ENCODE measurements around the gene SLC22A31. TPM values are rescaled to one million over a fixed set of nuclear protein-coding genes. Genes with fewer than 3 reads are reported as not detected.

Gene SLC22A31
- polyA plus RNA-seq, 1 of the 3 experiments (the other 2 are of a cell fraction): 0.07 TPM

DNA sequence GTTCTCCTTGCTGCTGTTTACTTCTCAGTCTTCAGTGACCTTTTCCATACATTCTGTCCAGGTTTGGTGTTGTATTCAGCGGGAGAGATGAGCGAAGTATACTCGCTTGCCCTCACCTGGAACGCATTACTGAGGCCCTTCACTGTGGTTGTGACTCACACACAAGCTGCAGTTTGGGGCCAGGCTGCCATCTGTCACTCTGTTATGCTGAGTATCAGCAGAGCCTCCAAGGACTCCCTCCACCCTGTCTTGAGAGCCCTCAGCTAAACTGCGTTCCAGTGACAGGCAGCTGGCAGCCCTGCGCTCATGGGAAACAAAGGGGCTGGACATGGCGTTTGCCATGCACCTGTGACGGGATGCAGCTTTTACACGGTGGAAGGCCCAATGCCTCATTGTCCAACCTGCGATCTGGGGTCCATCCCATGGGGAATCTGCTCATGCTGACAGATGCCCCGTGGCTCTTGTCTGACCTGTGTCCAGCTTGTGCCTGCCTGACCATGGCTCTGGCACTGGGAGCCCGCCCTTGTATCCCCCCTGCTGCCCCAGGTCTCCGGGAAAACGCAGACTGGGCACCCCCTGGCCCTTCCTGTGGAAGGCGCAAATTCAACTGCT lies 10.7 kb upstream of the SLC22A31 start:
- TF ChIP-seq SIN3A (IDR thresholded peaks at IDR 0.05; ENCODE audit: borderline replicate concordance, low read depth, low read length) (no peak), JUND (IDR thresholded peaks at IDR 0.05) (no peak), FOSL2 (IDR thresholded peaks at IDR 0.05; ENCODE audit: borderline replicate concordance, low read depth) (peak; percentile 28; the same call in 1 of the 2 replicates), TCF12 (IDR thresholded peaks at IDR 0.05) (peak; percentile 86)
- TF ChIP-seq, protein P1, sequence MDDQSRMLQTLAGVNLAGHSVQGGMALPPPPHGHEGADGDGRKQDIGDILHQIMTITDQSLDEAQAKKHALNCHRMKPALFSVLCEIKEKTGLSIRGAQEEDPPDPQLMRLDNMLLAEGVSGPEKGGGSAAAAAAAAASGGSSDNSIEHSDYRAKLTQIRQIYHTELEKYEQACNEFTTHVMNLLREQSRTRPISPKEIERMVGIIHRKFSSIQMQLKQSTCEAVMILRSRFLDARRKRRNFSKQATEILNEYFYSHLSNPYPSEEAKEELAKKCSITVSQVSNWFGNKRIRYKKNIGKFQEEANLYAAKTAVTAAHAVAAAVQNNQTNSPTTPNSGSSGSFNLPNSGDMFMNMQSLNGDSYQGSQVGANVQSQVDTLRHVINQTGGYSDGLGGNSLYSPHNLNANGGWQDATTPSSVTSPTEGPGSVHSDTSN (IDR thresholded peaks at IDR 0.05): peak; percentile 61

DNA sequence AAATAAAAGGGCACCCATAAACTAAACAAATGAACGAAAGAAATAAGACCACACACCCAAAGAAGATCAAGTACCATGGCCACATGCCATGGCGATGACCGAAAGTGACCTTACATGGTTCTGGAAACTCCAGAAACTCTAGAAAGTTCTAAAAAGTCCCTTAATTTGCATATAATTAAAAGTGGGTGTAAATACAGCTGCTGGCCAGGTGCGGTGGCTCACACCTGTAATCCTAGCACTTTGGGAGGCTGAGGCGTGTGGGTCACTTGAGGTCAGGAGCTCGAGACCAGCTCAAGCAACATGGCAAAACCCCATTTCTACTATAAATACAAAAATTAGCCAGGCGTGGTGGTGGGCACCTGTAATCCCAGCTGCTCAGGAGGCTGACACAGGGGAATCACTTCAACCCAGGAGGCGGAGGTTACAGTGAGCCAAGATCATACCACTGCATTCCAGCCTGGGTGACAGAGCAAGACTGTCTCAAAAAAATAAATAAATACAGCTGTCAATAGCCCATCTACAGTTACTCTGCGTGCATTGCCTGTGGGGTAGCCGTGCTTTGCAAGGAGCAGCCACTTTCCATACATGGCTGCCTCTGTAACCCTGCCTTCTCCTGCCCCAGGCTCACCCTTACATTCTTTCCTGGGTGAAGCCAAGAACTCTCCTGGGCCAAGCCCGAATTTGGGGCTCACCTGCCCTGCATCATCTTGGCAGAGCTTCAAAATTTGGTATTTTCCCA lies 10.0 kb upstream of the SLC22A31 start:
- Histone ChIP-seq H3F3A (replicated peaks; ENCODE audit: insufficient read depth) (no peaks in the 10 kb centered on the region), H3K9ac (no peak overlapping the region), H3K9me2 (no peaks in the 10 kb centered on the region), H3K4me2 (no peak overlapping the region), H3K9me3 (no peaks in the 10 kb centered on the region), H4K20me1 (ENCODE audit: insufficient read depth) (no peaks in the 10 kb centered on the region), H3K4me3 (ENCODE audit: low read depth in 2 of 2, low read length in 1 of 2) (no peak overlapping the region), H3K79me2 (ENCODE audit: insufficient read depth) (no peaks in the 10 kb centered on the region), H3K27ac (ENCODE audit: low read depth in 2 of 2, low read length in 1 of 2) (no peak overlapping the region), H3K27me3 (ENCODE audit: insufficient read depth) (peaks cover 44% of the 10 kb centered on the region), H3K36me3 (replicated peaks in 1 of 2; ENCODE audit: control insufficient read depth in 1 of 2, insufficient read depth in 2 of 2, low read length in 1 of 2) (no peaks in the 10 kb centered on the region), H2AFZ (ENCODE audit: low read depth) (no peak overlapping the region), H3K4me1 (ENCODE audit: control insufficient read depth in 1 of 2, insufficient read depth in 2 of 2, low read depth in 1 of 2, low read length in 1 of 2) (peaks cover 0 to 5% of the 10 kb centered on the region in 2 experiments; a peak in 1 of 4 replicates)
- POLR2A ChIA-PET: no interaction called here
- DNase-seq: no peak
- WGBS (ENCODE audit: low lambda C conversion rate): 37% methylated on average over 11 of the region's 11 CpGs
- CTCF ChIA-PET: interaction anchor here (0.9 to 2.6 kb wide), 5 partner anchors 30 to 473 kb away, joined by 3 to 10 read pairs (median 3); no protein-coding TSS in a partner anchor
- no peak for TF ChIP-seq FOSL2 (IDR thresholded peaks at IDR 0.05; ENCODE audit: borderline replicate concordance, low read depth)
- TF ChIP-seq MEF2A (IDR thresholded peaks at IDR 0.05; ENCODE audit: borderline replicate concordance, low read depth): no peak
- no peak for TF ChIP-seq FOXJ3 (CRISPR knock-in tag; IDR thresholded peaks at IDR 0.05)
- TF ChIP-seq, protein P2, sequence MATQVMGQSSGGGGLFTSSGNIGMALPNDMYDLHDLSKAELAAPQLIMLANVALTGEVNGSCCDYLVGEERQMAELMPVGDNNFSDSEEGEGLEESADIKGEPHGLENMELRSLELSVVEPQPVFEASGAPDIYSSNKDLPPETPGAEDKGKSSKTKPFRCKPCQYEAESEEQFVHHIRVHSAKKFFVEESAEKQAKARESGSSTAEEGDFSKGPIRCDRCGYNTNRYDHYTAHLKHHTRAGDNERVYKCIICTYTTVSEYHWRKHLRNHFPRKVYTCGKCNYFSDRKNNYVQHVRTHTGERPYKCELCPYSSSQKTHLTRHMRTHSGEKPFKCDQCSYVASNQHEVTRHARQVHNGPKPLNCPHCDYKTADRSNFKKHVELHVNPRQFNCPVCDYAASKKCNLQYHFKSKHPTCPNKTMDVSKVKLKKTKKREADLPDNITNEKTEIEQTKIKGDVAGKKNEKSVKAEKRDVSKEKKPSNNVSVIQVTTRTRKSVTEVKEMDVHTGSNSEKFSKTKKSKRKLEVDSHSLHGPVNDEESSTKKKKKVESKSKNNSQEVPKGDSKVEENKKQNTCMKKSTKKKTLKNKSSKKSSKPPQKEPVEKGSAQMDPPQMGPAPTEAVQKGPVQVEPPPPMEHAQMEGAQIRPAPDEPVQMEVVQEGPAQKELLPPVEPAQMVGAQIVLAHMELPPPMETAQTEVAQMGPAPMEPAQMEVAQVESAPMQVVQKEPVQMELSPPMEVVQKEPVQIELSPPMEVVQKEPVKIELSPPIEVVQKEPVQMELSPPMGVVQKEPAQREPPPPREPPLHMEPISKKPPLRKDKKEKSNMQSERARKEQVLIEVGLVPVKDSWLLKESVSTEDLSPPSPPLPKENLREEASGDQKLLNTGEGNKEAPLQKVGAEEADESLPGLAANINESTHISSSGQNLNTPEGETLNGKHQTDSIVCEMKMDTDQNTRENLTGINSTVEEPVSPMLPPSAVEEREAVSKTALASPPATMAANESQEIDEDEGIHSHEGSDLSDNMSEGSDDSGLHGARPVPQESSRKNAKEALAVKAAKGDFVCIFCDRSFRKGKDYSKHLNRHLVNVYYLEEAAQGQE (IDR thresholded peaks at IDR 0.05; ENCODE audit: low read depth, low read length): no peak
- TF ChIP-seq EZH2phosphoT487 (IDR thresholded peaks at IDR 0.05; ENCODE audit: borderline replicate concordance, low read depth): no peak
- TF ChIP-seq CHD2 (IDR thresholded peaks at IDR 0.05; ENCODE audit: low read length, partially characterized antibody): no peak
- TF ChIP-seq SIN3A (IDR thresholded peaks at IDR 0.05; ENCODE audit: borderline replicate concordance, low read depth, low read length): no peak
- no peak for TF ChIP-seq RCOR1 (IDR thresholded peaks at IDR 0.05; ENCODE audit: low read length)
- no peak for TF ChIP-seq JUND (IDR thresholded peaks at IDR 0.05)
- no peak for TF ChIP-seq IRF3 (IDR thresholded peaks at IDR 0.05; ENCODE audit: low read depth, low read length)
- no peak for TF ChIP-seq MAX (IDR thresholded peaks at IDR 0.05; ENCODE audit: low read depth)

More for the DNA sequence above, 10.7 kb upstream of the SLC22A31 start:
- Histone ChIP-seq H3K27me3 (ENCODE audit: insufficient read depth) (peaks cover 40% of the 10 kb centered on the region), H3F3A (replicated peaks; ENCODE audit: insufficient read depth) (no peaks in the 10 kb centered on the region), H3K4me2 (no peak overlapping the region), H3K79me2 (ENCODE audit: insufficient read depth) (no peaks in the 10 kb centered on the region), H4K20me1 (ENCODE audit: insufficient read depth) (no peaks in the 10 kb centered on the region), H2AFZ (ENCODE audit: low read depth) (no peak overlapping the region), H3K9me2 (no peaks in the 10 kb centered on the region), H3K9me3 (no peaks in the 10 kb centered on the region), H3K4me3 (ENCODE audit: low read depth in 2 of 2, low read length in 1 of 2) (no peak overlapping the region), H3K27ac (ENCODE audit: low read depth in 2 of 2, low read length in 1 of 2) (no peak overlapping the region), H3K36me3 (replicated peaks in 1 of 2; ENCODE audit: control insufficient read depth in 1 of 2, insufficient read depth in 2 of 2, low read length in 1 of 2) (no peaks in the 10 kb centered on the region), H3K4me1 (ENCODE audit: control insufficient read depth in 1 of 2, insufficient read depth in 2 of 2, low read depth in 1 of 2, low read length in 1 of 2) (peaks cover 0 to 5% of the 10 kb centered on the region in 2 experiments; a peak in 1 of 4 replicates), H3K9ac (no peak overlapping the region)
- ChIA-PET CTCF (interaction anchor here (0.6 to 2.6 kb wide), 6 partner anchors 18 to 474 kb away, joined by 3 to 10 read pairs (median 3); no protein-coding TSS in a partner anchor), POLR2A (no interaction called here)
- WGBS (ENCODE audit: low lambda C conversion rate): 15% methylated on average over 12 of the region's 15 CpGs
- DNase-seq: peak; percentile 33

Measured in SK-N-SH (cell line).